Measurements from ENCODE around the gene MAGI1.
"Not testable (repeated sequence)": the region's sequence is repeated elsewhere in the genome, so short reads cannot be mapped to it uniquely, and the experiment has no call there.

MAGI1 gene

DNA sequence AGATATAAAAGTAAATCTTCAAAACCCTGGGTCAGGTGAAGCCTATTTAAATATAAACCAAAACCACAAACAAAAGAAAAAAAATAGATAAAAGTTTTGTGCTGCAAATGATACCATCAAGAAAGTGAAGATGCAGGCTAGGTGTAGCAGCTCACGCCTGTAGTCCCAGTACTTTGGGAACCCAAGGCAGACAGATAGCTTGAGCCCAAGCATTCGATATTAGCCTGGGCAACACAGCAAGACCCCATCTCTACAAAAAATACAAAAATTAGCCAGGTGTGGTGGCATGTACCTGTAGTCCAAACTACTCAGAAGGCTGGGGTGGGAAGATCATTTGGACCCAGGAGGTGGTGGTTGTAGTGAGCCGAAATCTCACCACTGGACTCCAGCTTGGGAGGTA lies 164.8 kb downstream of the MAGI1 start:
- DNase-seq (ENCODE audit: low spot score): no peak

DNA sequence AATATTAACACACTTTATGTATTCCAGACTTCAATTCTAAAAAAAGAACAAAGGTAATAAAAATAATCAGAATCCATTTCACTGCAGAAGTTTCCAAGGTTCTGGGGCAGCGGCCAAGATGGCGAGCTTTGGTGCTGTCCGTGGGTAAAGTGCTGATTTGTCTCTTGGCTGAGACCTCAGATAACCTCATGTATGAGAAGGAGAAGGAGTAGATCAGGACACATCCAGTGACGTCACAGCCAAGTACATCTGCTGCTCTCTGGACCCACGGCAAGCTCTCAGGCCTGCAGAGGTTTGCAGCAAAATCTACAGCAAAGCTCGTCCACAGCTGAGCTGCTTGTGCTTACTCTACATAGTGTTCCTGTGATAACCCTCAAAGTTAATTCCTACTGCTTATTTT lies 165.7 kb downstream of the MAGI1 start:
- no peak for DNase-seq (ENCODE audit: low spot score)

DNA sequence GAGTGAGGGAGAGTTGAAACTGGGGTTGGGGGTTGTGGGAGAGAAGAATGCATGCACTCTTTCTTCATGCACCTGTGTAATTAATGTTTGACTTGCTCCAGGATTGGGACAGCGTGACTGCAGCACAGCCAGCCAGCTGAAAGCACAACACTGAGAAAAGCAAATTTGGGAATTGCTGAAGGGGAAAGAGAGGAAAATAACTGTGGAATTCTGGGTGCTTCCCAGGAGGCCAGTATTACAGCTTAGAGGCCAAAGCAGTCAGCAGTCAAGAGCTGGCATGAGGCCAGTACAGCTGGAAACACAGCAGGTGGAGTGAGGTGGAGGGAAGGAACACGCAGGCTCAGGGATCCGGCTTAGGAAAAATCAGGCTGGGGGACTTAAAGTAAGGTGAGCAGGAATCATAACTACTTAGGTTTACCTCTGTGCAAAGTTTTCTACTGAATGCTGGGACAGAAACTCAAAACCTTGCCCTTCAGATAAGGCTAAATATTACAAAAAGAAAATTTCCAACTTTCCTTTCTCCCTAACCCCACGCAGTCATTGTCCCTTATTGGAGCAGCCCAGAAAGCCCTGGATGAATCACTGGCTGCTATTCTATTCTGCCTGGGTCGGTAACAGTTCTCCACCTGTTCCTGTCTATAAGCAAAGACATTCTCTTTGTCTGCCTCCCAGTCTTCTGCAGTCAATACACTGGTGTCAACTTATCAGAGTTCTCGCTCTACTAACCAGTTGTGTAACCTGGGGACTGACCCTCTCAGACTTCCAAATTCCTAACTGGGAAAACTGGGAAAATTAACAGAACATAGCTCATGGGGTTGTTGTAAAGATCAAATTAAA lies 167.2 kb downstream of the MAGI1 start:
- no peak for DNase-seq (ENCODE audit: low spot score)

DNA sequence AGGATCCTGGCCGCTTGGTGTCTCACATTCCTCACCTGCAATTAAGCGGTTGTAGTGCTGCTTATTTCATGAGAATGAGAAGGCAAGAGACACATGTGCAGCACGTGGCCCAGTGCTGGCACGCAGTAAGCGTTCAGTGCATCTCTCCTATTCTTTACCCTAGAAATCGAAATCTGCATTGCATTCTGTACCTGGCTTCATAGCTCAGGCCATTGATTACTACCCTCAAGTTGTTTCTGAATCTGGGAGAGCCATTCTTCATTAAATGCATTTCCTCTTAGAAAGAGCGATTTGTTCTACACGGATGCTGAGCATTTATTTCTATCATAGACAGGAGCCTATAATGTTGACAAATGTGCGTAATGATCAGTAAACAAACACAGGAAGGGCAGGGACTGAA lies 168.9 kb downstream of the MAGI1 start:
- DNase-seq (ENCODE audit: low spot score): no peak

DNA sequence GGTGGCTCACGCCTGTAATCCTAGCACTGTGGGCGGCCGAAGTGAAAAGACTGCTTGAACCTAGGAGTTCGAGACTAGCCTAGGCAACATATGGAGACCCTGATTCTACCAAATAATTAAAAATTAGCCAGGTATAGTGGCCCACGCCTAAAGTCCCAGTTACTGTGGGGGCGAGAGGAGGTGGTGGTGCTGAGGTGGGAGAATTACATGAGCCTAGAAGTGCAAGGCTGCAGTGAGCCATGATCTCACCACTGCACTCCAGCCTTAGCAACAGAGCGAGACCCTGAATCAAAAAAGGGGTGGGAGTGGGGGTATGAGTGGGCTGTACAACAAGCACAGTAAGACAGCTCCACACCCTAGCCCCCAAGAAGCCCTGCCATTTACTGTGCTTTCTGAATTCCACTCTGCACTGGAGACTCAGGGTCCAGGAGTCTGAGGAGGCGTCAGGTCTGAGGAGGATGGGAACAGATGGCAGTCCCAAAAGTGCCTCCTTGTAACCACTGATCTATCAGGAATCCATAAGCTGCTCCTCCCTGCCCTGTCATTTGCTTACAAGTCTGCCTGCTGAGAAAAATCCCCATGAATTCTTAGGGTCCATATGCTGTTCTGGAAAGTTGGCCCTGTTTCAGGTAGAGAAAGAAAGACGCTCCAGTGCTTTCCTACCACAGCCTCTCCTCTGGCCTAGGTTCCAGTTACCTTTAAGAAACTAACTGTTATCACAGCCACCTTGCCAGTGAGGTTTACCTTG lies 171.1 kb downstream of the MAGI1 start:
- no peak for DNase-seq (ENCODE audit: low spot score)

DNA sequence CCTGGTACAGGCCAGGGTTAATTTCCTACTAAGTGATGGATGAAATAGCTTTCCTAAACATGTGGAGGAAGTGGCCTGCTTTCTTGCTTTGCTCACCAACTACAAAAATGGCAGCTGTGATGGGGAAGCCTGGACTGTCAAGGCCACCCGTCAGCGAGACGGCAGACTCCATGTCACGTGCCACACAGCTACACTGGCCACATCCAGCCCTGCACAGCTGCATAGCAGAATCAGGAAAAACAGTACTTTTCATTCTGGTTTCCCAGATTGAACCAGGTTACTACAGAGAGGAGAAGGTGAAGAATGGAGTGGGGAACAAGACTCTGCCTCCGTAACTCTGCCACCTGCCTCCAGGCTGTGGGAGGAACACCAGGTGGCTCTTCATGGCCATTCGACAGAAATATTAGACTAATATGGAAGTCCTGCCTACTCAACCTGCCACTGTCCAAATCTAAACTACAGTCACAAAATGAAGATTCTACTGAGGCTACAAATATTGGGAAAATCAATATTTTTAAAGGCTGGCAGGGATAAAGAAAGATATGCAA lies 174.3 kb downstream of the MAGI1 start:
- DNase-seq (ENCODE audit: low spot score): no peak

DNA sequence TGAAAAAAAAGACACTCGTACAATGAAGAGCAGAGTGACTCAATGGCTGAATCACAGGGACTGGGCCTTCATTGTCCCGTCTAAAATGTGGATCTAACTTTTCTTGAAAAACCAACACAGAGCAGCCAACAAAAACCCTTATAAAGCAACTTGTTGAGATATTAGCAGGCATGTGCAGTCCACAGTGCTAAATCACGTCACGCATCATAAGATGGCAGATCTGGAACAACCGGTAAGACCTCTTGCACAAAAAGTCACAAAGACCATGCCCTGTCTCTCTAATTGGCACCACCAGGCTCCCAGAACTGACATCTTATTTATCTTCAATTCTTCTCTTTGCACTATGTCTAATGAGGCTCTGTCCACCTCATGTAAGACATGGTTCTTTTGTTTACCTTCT lies 177.0 kb downstream of the MAGI1 start:
- no peak for DNase-seq (ENCODE audit: low spot score)

DNA sequence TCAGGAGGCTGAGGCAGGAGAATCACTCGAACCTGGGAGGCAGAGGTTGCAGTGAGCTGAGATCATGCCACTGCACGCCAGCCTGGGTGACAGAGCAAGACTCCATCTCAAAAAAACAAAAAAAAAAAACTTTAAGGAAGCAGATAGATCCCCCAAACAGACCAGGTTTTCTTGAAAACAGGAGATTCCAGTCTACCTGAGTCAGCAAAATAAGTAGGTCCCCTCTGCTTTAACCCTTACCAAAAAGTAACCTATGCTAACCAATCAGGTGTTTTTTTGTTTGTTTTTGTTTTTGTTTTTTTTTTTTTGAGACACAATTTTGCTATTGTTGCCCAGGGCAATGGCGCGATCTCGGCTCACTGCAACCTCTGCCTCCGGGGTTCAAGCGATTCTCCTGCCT lies 179.1 kb downstream of the MAGI1 start:
- DNase-seq (ENCODE audit: low spot score): not testable (repeated sequence)

DNA sequence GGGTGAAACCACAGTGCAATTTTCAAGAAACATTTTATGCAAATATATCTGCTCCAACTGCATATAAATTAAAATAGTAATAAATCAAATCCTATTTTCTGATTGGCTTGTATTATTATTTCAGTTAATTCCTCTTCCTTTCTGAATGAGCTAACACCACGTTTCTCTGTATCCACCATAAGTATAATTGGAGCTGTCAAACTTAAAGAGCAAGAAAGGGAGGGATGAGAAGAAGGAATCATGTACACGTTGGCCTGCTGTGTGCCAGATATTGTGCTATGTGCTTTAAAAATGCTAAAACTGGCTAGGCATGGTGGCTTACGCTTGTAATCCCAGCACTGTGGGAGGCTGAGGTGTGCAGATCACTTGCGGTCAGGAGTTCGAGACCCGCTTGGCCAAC lies 180.0 kb downstream of the MAGI1 start:
- DNase-seq (ENCODE audit: low spot score): no peak

DNA sequence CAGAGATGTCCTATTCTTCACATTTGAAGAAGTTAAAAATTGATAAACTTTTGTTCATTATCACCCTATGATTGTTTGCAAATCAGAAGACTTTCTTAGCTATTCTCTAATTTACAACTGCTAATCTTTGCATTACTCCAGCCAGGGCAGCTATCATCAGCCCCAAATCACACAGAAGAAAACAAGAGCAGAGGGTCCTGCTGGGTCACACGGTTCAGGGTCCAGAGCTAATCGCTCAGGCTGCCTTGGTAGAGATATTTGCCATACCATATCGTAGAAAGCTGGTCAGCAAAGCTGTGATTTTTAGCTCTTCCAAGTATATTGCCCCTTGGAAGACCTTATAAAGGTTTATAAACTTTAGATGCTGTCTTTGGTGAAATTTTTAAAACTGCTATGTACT lies 181.4 kb downstream of the MAGI1 start:
- DNase-seq (ENCODE audit: low spot score): no peak

DNA sequence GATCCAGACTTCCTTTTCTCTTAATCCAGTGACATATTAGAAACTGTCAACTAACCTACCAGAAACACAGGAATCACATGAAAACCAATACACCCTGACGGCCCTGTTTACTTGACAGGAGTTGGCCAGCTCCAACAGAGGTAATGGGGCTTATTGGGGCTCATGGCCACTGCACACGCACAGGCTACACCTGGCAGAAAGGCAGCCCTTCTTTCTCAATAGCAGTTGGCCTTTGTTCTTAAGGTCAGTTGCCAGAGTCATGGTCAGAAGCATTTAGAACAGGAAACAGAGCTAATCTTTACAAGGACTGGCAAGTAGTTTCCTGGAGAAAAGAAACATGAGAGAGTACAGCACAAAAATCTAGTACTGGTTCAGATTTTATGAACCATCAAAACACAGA lies 181.8 kb downstream of the MAGI1 start:
- no peak for DNase-seq (ENCODE audit: low spot score)

DNA sequence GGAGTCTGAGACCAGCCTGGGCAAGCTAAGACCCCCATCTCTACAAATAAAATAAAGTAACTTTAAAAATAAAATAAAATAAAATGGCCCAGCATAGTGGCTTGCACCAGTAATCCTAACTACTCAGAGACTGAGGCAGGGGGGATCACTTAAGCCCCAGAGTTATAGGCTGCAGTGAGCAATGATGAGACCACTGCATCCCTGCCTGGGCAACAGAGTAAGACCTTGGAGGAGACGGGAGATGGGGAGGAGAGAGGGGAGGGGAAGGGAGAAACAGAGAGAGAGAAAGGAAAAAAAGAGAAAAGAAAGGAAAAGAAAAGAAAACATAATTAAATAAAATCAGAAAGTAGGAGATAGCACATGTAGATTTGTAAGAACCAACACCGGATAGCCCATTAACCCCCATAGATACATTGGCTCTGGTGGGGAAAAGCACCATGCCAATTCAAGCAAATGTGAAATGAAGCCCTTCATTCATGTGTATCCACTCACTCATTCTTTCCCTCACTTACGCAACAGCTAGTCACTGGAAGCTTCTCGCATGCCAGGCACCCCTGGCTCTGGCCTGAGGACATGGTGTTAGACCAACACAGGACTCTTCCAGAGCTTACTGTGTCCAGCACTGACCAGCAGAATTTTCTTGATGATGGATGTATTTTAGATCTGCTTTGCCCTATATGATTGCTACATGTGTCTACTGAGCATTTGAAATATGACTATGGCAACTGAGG lies 183.2 kb downstream of the MAGI1 start:
- DNase-seq (ENCODE audit: low spot score): no peak

DNA sequence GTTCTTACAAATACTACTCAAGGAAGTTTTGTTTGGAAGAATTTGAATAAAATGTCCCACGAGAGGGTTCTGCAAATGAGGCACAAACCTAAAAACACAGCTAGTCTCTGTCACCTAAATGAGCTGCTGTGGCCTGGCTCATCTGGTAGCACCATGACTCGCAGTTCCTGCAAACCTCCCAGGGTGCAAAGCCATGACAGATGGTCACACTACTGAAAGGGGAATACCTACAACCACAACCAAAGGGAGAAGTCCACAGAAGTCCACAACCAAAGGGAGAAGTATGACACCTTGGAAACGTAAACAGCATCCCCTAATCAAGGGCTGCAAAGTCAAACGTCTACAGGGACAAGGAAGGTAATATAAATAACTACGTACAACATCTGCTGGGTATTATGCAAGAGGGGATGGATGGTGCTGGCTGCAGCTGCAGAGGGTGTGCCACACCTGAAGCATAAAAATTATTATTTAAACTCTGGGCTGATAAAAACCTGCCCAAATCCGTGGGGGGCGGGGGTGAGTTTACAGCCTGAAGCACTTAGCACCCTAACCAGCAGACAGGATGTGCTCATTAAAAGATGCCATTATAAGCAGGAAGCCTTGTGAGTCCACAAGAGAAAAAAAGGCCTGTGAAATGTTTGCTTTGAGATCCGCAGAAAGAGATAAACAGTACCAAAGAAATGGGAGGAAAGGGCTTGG lies 184.0 kb downstream of the MAGI1 start:
- DNase-seq (ENCODE audit: low spot score): no peak

DNA sequence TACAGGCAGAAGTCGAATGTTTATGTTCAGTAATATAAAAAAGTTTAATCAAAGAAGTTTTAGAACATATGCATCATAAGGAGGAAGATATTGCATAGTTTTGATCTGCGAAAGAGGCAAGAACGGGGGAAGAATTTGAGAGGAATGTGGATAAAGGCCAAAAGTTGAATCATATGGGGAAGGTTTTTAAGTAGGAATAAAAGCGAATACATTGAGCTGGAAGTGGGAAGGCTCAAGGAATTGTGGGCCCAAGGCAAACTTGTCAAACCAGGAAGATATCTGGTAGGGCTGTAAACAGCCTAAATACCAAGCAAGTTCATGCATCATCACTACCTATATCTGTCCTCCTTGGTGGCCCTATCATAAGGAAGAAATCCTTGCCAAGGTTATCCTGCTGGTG lies 186.9 kb downstream of the MAGI1 start:
- no peak for DNase-seq (ENCODE audit: low spot score)

DNA sequence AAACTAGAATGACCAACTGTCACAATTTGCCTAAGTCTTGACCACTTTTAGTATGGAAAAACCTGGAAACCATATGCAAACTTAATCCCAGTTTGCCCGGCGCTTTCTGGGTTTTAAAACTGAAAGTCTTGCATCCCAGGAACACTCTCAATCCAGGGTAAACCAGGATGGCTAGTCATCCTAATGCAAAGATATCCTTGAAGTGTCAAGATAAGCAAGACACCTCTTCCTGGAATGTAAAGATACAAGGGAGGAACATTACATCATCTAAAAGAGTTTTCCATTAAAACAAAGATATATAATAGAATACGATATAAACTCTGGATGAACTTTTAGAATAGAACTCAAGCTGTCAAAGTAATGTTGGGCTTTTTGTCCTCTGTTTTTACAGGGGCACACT lies 188.5 kb downstream of the MAGI1 start:
- DNase-seq (ENCODE audit: low spot score): no peak

DNA sequence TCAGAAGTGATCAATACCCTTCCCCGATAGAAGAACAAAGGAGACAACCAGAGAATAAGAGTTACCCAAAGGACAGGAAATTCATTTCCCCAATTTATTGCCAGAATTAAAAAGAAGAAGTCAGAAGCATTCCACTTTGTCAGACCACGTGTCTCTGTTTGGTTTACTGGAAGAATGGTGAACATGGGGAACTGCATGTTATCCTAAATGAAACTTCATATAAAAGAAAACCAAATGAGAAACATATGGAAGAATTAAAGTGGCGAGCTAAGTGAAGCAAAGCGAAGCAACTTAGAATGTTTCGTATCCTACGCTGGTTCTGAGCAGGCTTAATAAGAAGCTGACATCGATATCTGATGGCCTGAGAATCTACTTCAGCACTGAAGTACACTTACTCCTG lies 190.7 kb downstream of the MAGI1 start:
- no peak for DNase-seq (ENCODE audit: low spot score)

DNA sequence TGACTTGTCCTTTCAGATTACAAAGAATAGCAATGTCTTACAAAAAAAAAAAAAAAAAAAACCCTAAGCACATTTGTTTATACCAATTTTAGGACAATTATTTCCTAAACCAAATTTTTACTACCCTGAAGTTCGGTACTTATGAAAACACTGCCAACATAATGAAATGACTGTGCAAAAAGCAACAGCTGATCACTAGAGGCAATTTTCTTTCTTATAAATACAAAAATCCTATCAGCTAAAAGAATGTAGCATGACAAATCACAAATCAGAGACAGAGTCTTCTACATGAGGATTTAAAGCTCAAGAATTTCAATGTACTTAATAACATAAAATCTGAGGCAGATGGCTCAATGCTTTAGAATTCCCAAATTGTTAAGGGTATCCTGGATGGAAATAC lies 191.8 kb downstream of the MAGI1 start:
- DNase-seq (ENCODE audit: low spot score): no peak

DNA sequence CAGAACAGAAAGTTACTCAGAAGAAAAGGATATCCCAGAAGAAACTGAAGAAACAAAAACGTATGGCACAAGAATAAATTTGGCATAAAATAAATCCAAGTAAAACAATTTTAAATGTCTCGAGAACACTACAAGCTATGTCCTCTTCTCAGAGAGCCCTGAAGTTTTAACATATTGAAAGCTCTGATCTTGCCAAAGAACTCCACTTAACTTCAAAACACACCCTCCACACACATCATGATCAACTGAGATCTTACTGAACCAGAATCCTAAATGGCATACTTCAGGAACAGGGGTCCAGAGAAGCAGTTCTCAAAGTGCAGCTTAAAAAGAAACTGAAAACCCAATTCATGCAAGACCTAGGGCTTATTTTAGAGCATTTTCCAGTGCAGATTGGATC lies 194.3 kb downstream of the MAGI1 start:
- DNase-seq (ENCODE audit: low spot score): no peak

DNA sequence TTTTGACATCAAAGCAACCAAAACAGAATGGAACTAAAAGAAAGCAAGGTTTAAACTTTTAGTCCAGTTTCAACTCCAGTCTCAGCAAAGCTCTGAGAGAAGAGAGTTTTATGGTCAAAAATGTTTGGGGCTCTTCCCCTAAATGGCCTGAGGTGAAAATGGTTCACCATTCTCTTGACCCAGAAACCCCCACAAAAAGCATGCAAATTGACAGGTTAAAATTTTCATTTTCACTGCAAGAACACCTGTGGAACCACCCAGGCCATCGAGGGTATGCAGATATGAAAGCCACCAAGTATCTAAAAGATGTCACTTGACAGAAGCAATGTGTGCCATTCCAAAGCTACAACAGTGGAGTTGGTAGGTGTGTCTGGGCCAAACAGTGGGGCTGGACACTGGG lies 195.0 kb downstream of the MAGI1 start:
- DNase-seq (ENCODE audit: low spot score): no peak

DNA sequence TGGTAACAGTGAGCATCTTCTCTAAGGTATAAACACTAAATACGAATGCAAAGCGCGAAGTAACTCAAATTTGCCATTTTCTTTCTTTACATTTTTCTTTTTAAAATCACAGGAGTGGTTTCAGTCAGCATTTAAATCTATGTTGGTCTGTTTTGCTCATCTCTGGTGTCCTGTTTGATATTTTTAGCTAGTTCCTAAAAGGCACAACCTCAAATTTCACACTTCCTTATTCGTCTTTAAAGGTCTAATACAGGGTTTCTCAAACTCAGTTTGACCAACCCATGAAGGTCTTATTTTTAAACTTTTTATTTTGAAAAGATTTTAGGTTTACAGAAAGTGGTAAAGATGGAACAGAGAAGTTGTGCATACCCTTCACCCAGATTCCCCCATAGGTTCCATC lies 201.1 kb downstream of the MAGI1 start:
- DNase-seq (ENCODE audit: low spot score): no peak

DNA sequence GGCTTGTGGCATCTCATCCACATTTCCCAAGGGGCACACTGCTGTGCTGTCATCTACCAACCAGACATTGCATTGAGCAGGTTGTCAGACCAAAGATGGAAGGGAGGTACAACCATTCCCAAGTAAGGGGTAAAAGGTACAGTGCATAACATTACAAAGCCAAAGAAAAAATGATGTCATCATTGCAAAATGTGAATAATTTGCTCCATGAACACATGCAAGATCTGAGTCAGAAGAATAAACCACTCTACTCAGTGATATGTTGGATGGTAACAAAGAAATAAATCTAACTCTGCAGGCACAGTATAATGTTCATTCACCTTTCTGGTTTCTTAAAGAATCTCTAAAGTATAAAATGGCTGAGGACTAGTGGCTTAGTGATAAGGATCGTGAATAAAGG lies 202.7 kb downstream of the MAGI1 start:
- no peak for DNase-seq (ENCODE audit: low spot score)

All from Ammon's horn (tissue), 1 donor.